HG03457 (cell line): ENCODE results near the gene CELSR2.

ENCODE experiments used
- ATAC-seq: cut with Tn5 transposase; IDR thresholded peaks from one replicate; pipeline ENCODE4 v1.9.1; 2021; ENCODE audit warnings: moderate number of reproducible peaks; ENCODE audit not compliant: unreplicated experiment

The CELSR2 gene

DNA sequence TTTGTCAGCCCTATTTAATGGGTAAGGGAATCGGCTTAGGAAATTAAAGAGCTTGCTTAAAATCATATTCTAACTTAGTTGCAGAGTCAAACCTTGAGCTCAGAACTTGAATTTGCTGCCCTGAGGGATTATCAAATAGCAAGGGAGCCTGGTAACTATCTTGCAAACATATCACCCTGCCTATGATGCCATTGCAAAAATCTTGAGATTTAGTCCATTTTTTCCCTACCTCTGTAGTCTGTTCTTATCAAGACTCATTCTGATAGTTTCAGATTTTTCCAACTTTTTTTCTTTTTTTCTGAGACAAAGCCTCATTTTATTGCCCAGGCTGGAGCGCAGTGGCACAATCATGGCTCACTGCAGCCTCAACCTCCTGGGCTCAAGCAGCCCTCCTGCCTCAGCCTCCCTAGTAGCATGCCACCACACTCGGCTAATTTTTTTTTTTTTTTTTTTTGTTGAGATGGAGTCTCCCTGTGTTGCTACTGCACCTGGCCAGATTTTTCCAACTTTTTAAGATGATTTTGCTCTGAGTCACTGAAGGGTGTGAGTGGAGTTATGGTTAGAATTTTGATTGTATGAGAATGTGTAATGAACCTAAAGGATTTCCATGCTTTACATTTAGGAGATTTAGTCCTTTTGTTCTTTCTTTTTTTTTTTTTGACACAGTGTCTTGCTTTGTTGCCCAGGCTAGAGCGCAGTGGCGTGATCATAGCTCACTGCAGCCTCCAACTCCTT, 23.5 kb upstream of the CELSR2 start:
- no peak for ATAC-seq

DNA sequence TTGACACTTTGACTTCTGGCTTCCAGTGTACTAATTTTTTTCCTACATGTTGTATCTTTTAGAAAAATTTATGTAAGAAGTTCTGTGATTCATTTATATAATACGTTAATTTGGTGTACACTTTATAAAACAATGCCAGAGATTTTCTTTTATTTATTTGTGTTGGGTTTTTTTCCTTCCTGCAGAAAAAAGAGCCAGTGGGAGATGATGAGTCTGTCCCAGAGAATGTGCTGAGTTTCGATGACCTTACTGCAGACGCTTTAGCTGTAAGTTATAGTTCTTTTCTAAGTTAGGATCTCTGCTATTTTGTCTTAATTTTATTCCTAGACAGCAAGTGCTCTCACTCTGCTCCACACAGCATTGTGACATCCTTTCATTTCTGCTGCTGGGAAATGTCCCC, 21.2 kb upstream of the CELSR2 start:
- no peak for ATAC-seq

DNA sequence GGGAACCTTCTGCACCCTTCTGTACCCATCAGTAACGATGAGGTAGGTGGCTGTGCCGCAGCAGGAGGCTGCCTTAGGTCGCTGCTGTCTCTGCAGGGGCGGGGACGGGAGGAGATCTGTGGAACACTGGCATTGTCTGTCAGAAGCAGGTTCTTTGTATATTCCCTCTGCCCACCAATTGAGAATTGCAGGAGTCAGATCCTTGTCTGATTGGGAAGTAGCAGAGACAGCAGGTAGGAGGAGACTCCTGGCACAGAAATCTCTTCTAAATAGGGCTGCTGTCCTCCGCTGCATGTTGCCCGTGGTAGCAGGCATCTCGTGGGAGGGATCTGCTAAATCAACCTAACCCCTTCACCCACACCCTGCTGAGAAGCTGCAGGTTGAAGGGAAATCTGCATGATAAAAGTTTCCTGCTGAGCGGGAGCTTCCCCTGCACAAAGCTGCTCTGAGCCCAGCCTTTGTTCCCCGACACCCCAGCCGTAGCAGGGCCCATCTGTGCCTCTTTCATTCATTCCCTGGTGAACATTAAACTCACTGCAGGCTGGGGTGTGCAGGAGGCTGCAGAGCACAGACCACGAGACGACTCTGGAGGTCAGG, 19.7 kb upstream of the CELSR2 start:
- ATAC-seq = no peak

DNA sequence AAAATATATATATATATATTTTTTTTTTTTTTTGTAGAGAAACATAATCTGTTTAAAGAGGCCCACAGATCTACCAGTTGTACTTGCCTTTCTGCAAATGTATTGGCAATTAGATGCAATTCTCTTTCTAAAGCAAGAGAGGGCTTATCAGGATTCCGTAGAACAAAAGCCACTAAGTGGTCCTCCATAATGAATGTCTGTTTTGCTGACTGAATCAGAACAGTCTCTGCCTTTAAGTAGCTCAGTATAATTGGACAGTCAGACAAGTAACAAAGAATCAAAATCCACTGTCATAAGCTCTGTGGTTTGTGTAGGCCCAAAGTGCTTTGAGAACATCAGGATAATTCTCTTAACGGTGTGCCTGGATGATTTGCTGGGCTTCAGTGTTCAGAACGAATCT, 18.3 kb upstream of the CELSR2 start:
- no peak for ATAC-seq

DNA sequence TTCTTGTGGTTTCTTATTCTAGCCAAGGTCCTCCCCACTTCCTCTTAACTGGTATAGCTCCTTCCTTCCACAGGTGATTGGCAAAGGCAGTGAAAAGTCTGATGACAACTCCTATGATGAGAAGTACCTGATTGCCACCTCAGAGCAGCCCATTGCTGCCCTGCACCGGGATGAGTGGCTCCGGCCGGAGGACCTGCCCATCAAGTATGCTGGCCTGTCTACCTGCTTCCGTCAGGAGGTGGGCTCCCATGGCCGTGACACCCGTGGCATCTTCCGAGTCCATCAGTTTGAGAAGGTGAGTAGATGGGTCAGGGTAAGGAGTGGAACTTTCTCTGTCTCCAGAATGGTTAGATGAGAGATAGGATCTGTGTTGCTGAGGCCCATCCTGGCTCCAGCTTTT, 14.2 kb upstream of the CELSR2 start:
- no peak for ATAC-seq

DNA sequence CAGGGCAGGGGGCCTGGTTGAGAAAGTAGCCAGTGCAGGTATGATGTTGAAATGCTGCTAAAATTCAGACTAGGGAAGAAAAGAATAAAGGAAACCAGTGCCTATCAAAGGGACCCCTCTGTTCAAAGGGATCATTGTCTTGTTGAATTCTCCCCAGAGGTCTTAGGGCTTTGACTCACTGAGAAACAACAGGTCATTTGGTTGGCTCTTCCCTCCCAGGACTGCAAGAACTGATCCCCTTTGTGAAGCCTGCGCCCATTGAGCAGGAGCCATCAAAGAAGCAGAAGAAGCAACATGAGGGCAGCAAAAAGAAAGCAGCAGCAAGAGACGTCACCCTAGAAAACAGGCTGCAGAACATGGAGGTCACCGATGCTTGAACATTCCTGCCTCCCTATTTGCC, 11.8 kb upstream of the CELSR2 start:
- no peak for ATAC-seq

DNA sequence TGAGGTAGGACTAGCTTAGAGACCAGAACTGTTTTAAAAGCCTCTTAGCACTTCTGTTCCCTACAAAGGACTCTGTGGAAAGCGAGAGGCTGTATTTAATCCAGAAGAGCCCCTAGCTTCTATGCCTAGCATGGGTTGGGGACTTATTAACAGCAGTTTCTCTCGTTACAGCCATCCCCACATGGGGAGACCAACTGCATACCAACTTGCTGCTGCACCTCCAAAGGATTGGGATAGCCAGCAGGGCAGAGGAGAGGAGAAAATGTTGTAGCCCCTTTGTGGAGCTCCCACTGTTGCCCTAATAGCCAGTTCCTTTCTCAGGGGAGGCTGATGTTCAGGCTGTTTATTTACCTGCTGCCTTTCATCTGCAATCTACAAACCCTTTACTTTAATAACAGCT, 11.0 kb upstream of the CELSR2 start:
- no peak for ATAC-seq

DNA sequence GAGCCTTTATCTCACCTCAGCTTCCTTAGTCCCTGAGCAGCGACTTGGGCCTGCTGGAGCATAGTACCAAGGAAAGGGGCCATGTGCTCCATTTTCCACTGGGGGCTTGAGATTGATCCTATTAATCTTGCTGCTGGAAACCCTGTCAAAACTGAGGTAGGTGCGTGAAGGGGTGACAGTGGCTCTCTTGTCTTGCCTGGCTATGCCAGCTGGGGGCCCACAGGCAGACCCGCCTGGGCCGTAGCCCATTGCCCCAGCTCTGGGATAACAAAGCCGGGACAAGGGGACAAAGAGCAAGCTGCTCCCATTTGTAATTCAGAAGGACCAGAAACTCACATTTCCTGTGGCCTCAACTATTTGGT, 10.3 kb upstream of the CELSR2 start:
- ATAC-seq = no peak

DNA sequence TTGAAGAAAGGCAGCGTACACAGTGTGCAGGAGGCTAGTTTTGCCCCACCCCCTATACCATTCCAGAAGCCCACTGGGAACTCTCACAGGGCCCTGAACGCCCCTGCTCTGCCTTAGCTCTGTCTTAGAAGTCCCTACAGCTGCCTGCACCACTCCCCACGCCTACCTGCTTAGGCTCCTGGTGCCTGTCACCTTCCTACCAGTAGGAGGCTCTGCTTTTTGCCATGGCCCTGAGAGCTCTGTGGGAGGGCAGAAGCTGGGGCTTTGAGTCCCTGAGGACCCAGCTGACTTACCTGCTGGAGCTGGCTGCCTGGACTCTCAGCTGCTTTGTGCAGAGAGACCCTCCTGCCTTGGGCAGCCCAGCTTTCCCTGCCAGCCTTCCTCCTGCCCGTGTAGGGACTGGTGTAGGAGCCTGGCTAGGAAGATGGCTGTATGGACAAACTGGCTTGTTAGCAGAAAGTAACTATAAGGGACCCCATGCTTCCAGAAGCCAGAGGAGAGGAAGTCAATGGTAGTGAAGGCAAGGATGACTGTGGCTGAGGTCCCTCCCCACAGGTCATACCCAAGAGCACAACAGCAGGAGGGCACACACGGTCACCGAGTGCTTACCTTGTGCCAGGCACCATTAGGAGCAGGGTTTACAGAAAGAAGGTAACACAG, 9.8 kb upstream of the CELSR2 start:
- no peak for ATAC-seq

DNA sequence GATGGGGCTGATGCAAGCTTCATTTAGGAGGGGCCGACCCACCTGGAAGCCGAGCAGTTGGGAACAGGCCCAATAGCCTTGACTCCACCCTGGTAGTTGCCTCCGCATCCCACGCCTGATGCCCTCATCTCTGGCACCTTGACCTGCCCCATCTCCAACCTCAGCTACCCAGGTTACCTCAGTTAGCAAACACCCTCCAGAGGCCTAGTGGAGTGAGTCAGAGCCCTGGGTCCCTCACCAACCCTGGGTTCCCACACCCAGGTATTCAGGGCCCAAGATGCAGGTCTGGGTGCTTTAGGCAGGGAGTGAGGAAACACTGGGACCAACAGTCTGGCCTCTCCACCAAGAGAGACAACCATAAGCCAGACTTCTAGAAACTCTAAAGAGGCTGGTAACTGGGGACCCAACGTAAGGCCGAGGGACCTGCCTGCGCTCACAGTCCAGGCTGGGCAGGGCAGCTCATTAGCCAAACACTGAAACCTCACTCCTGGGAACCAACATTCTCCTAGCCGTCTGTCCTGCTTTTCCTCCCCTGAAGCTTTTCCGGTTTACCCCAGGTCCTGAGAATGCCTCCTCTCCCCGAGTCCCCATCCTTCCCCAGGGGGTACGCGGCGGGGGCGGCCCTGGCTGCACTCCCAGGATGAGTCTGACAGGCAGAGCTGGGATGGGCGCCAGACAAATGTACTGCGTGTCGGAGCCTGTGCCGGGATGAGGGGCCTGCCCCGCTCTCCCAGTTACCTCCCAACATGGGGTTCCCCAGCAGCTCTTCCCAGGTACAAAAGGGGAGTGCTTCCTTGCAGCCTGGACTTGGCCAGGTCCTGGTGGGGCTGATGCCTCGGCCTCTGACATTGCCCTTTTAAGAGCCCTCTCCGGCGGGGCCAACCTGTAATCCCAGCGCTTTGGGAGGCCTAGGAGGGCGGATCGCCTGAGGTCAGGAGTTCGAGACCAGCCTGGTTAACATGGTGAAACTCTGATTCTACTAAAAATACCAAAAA, 8.9 kb upstream of the CELSR2 start:
- ATAC-seq = no peak

DNA sequence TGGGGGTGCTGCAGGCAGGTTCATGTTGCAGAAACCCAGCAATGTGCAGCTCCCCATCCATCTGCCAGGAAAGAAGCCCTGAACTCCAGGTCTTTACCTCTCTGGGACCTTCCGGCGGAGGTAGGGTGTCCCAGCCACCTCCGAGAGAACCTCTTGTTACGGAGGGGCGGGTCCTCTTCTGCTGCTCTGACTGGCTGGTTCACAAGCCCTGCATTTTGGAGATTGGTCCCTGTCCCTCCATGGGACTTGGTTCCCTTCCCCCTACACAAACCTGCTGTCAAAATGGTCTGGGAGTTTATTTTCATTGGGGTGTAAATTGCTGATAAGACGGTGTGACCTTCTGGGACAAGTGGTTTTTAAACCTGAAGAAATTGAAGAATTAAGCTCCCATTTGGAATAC, 8.0 kb upstream of the CELSR2 start:
- no peak for ATAC-seq

DNA sequence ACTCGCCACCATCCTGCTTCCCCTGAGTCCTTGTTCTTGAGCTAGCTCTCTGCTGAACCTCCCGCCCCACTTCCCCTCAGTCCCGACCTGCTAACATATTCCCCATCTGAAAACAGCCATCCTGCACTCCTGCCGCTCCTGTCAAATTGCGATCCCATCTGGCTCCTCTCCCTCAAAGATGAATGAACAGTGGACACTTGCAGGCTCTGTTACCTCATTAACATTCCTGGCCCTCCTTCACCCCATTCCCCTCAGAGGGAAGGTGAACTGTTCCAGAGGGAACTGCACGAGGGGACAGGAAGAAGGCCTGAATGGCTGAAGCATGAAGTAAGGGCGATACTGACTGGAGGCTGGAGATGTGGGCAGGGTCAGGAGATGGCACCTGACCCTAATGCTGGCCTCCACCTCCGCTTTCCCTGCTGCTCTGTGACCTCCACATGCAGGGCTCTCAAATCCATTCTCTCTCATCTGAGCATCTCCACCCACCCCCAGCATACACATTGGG, 7.4 kb upstream of the CELSR2 start:
- no peak for ATAC-seq

DNA sequence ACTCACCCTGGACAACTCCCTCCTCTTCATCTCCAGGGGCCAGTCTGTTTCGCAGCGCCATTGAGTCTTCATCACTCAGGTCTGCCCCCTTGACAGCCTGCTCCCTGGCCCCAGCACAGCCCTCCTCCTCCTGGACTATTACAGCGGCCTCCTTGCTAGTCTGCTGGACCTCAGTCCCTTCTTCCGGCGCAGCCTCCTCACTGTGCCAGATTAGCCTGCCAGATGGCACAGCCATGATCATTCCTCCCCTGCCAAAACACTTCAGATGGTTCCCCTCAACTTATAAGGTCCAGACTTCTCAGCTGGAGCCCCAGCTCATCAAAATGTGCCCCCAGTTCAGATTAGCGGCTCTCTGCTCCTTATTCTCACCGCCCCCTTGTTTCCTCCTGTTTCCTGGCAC, 7.0 kb upstream of the CELSR2 start:
- ATAC-seq = no peak

DNA sequence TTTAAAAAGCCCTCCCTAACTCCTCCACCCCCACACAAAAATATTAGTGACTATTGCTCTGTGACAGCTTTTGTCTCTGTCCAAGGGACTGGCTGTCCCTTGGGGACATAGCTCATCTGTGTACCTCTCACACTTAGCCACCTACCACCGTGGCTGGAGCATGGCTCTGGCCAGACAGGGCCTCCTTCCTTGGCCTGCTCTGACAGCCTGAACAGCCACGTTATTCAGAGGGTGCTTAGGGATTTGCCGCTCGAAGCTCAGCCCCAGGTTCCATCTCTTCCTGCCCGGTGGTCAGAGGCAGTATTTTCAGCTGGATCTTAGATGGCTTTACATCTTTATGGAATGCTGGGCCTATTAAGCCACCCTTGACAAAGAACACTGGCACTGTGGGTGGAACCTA, 6.1 kb upstream of the CELSR2 start:
- ATAC-seq = no peak

DNA sequence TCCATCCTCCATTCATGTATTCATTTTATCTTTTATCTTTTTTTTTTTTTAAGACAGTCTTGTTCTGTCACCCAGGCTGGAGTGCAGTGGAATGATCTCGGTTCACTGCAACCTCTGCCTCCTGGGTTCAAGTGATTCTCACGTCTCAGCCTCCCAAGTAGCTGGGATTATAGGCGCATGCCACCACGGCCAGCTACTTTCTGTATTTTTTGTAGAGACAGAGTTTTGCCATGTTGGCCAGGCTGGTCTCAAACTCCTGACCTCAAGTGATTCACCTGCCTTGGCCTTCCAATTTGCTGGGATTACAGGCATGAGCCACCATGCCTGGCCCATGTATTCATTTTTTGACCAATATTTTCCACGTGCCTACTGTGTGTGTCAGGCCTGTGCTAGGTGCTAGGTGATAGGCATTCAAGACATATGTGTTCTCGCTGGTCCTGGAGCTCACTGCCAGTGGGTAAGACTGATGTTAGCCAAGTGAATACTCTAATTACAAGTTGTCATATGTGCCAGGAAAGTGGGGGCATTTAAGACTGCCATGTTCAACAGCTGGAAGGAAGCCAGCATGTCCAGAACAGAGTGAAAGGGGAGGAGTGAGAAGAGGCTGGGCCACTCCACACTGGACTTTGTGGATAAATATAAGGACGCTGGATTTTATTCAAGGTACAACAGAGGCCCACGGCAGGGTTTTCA, 5.3 kb upstream of the CELSR2 start:
- no peak for ATAC-seq

DNA sequence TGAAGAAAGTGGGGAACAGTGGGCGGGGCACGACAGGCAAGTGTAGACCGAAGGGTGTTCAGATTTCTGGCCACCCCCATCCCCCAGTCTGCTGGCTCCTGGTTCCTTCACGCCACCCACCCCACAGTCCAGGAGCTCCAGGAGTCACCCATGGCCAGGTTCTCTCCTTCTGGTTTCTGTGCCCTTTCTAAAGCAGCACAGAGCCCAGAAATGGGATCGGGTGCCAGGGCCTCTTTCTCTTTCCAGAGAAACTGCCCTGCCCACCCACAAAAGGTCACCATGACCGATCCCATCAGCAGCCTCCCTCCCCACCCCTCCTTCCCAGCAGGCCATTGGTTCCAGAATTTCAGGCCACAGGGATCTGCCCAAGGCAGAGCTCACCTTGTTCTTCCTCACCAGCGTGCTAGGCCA, 3.2 kb upstream of the CELSR2 start:
- no peak for ATAC-seq

DNA sequence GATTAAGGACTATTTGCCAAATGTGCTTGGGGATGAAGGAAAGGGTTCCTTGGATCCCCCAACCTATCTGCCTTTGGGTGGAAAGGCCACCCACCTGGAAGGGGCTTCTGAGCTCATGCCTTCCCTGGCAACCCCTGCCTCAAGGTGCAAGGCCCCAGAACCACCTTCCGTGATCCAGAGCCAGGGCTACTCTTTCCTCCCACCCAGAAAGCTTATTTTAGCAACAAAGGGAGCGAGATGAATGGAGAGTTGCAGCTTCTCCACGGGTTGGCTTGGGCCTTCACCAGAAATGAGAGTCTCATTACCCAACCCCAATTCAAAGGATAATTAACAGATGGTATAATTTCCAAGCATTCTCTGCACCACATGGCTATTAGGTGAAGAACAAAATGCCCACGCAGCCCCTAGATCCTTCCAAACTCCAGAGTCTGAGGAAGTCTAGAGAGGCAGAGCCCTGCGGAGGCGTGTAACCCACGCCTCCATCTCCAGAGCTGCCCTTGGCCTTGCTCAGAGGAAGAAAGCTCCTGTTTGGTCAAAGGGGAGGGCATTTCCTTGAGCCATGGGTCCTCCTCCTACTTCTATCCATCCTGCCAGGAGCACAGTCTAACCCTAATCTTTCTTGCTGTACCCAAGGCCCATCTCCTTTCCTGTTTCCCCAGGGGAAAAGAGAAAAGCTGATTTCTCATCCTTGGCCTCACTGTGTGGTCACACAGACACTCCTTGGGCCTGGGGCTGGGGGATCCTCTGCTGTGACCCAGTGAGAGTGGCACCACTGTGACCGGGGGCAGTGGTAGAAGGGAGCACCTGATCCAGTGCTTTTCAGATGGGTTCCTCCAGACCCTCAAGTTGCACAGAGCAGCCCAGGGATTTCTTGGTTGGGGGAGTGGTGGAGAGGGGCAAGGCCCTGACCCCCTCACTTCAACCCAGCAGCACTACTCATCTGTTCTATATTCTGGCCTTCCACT, 1.7 kb upstream of the CELSR2 start:
- no peak for ATAC-seq

DNA sequence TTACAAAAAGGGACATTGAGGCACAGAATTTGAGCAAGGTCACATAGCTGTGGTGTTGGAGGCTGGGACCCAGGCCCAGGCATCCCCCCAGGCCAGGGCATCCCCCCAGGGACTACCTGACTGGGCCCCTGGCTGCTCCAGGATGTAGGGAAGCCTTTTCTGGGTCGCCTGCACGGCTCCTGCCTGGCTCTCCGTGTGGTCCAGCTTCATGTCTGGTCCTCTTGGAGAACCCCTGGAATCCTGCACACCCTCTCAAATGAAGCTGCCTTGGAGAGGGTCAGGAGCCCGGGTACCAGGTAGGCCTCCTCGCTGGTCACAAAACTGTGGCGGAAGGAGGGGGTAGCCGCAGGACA, 919 bp upstream of the CELSR2 start:
- ATAC-seq = no peak

DNA sequence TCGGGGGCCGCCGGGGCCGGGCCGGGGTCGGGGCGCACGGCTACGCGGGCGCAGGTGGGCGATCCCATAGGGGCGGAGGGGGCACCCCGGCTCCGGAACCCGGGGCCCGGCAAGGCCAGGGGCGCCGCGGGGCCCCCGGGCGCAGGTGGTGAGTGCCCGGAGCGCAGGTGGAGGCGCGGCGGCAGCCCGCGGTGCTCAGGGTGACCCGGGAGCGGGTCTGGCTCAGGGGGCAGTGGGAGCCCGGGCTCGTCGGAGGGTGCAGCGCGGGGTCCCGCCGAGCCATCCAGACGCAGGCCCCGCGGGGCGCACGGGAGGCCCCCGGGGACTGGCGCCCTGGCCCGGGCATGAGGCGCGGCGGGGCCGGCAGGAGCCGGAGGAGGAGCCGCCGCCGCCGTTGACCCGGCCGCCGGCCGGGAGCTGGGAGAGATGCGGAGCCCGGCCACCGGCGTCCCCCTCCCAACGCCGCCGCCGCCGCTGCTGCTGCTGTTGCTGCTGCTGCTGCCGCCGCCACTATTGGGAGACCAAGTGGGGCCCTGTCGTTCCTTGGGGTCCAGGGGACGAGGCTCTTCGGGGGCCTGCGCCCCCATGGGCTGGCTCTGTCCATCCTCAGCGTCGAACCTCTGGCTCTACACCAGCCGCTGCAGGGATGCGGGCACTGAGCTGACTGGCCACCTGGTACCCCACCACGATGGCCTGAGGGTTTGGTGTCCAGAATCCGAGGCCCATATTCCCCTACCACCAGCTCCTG, 489 bp downstream of the CELSR2 start:
- ATAC-seq = no peak
